DOHH2 (cell line): ENCODE results near the gene MTCH2.

Source experiments
- EZH2phosphoT487 ChIP-seq: fragments of 200-600 bp; sonication (generic); IDR thresholded peaks from 2 replicates; pipeline ENCODE4 v1.6.1; 2017; ENCODE audit warnings: borderline replicate concordance, mild to moderate bottlenecking, antibody characterized with exemption, low read length, moderate library complexity, mixed read lengths
- TF ChIP-seq, protein P1 (sequence below): fragments of 200-600 bp; sonication (generic); IDR thresholded peaks from one replicate; pipeline ENCODE4 v1.5.1; 2014; ENCODE audit warnings: antibody characterized with exemption, mild to moderate bottlenecking, low read depth, low read length; ENCODE audit not compliant: poor library complexity, severe bottlenecking

DNA sequence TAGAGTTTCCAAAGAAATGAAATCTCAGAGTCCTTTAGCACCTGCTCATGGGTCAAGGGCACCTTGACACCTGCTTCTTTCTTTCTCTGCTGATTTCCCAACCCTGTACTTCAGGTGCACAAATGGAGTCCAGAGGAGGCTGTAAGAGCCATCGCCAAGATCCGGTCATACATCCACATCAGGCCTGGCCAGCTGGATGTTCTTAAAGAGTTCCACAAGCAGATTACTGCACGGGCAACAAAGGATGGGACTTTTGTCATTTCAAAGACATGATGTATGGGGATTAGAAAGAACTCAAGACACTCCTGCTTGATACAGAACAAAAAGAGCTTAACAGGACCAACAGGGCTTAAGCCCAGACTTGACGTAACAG, 71.0 kb downstream of the MTCH2 start:
- TF ChIP-seq, protein P1, sequence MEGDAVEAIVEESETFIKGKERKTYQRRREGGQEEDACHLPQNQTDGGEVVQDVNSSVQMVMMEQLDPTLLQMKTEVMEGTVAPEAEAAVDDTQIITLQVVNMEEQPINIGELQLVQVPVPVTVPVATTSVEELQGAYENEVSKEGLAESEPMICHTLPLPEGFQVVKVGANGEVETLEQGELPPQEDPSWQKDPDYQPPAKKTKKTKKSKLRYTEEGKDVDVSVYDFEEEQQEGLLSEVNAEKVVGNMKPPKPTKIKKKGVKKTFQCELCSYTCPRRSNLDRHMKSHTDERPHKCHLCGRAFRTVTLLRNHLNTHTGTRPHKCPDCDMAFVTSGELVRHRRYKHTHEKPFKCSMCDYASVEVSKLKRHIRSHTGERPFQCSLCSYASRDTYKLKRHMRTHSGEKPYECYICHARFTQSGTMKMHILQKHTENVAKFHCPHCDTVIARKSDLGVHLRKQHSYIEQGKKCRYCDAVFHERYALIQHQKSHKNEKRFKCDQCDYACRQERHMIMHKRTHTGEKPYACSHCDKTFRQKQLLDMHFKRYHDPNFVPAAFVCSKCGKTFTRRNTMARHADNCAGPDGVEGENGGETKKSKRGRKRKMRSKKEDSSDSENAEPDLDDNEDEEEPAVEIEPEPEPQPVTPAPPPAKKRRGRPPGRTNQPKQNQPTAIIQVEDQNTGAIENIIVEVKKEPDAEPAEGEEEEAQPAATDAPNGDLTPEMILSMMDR, result no peak
- TF ChIP-seq EZH2phosphoT487, result no peak
